Fibroblast of lung (primary cell): ENCODE data around the gene GLO1. TPM values are rescaled to one million over a fixed set of nuclear protein-coding genes. Genes with fewer than 3 reads are reported as not detected.

ENCODE experiments used
- DNase-seq, 2 donors: peaks; one replicate each; pipeline versions ENCODE4 v3.0.0 to v3.0.0-alpha.2; 2010; ENCODE audit warnings: low read depth in 2 of 2
- H2AFZ ChIP-seq: 2 replicates; pipeline ENCODE4 v1.5.1; 2012; ENCODE audit warnings: low read length, control low read depth, inconsistent platforms
- H3K27ac ChIP-seq: 2 replicates; pipeline ENCODE4 v1.5.1; 2011; ENCODE audit warnings: low read length, control low read depth; ENCODE audit not compliant: insufficient read depth
- H3K27me3 ChIP-seq: 2 replicates; pipeline ENCODE4 v1.5.1; 2011; ENCODE audit warnings: mild to moderate bottlenecking, low read length; ENCODE audit not compliant: control insufficient read depth, insufficient read depth
- H3K36me3 ChIP-seq: 2 replicates; pipeline ENCODE4 v1.5.1; 2011; ENCODE audit warnings: low read length; ENCODE audit not compliant: control insufficient read depth, insufficient read depth
- H3K4me1 ChIP-seq: 2 replicates; pipeline ENCODE4 v1.5.1; 2011; ENCODE audit warnings: low read length; ENCODE audit not compliant: control insufficient read depth, insufficient read depth; ENCODE audit errors: extremely low read depth
- H3K4me2 ChIP-seq: 2 replicates; pipeline ENCODE4 v1.5.1; 2011; ENCODE audit warnings: low read length, control low read depth; ENCODE audit not compliant: insufficient read depth; ENCODE audit errors: extremely low read depth
- H3K4me3 ChIP-seq, 4 experiments: fragments of 200-600 bp in 1 of 4; sonication (generic) in 1 of 4; replicated peaks in 1 of 4; 2 replicates each; pipeline ENCODE4 v1.5.1; 2011 to 2016; ENCODE audit warnings: low read length in 4 of 4, low read depth in 3 of 4, mild to moderate bottlenecking in 3 of 4, control low read depth in 2 of 4, inconsistent platforms in 1 of 4, mixed read lengths in 1 of 4; ENCODE audit not compliant: insufficient read depth in 1 of 4; ENCODE audit errors: control extremely low read depth in 1 of 4
- H3K79me2 ChIP-seq: 2 replicates; pipeline ENCODE4 v1.5.1; 2012; ENCODE audit warnings: mild to moderate bottlenecking, low read length, inconsistent platforms; ENCODE audit not compliant: control insufficient read depth, insufficient read depth
- H3K9ac ChIP-seq: 2 replicates; pipeline ENCODE4 v1.5.1; 2011; ENCODE audit warnings: mild to moderate bottlenecking, low read length, control low read depth; ENCODE audit not compliant: insufficient read depth
- H3K9me3 ChIP-seq: 2 replicates; pipeline ENCODE4 v1.5.1; 2012; ENCODE audit warnings: low read depth, low read length; ENCODE audit not compliant: control insufficient read depth, insufficient read depth
- H4K20me1 ChIP-seq: 2 replicates; pipeline ENCODE4 v1.5.1; 2011; ENCODE audit warnings: low read length; ENCODE audit not compliant: control insufficient read depth, insufficient read depth; ENCODE audit errors: extremely low read depth
- EZH2 ChIP-seq: IDR thresholded peaks from 2 replicates; pipeline ENCODE4 v1.5.1; 2012; ENCODE audit warnings: low read length, control low read depth, mild to moderate bottlenecking; ENCODE audit errors: missing control alignments
- polyA plus RNA-seq, 2 donors: library from polyadenylated mRNA; depleted of rRNA in 1 of 2; stranded (reverse) in 1 of 2; unstranded in 1 of 2; fragments of >200 nt; gene quantifications; 2 replicates each; pipeline ENCODE4 v1.2.1, GENCODE V29; 2011 to 2012; ENCODE audit warnings: missing spikeins in 1 of 2
- total RNA-seq: library from RNA; depleted of rRNA; stranded (reverse); fragments of >200 nt; gene quantifications from 2 replicates; pipeline ENCODE4 v1.2.1, GENCODE V29; 2014
- TF ChIP-seq, protein P1 (sequence below), 2 donors: IDR thresholded peaks in 1 of 2; conservative IDR thresholded peaks in 1 of 2; 1 replicate in 1 of 2; 2 replicates in 1 of 2; pipeline ENCODE4 v1.5.1; 2011 to 2012; ENCODE audit warnings: low read length in 2 of 2, control low read depth in 1 of 2, inconsistent platforms in 1 of 2, low read depth in 1 of 2, mild to moderate bottlenecking in 1 of 2

GLO1 gene
- total and polyA plus RNA-seq, 2 donors (not counting 1 experiment from before 2014, with no cell fraction given) = 126 to 143 TPM

DNA sequence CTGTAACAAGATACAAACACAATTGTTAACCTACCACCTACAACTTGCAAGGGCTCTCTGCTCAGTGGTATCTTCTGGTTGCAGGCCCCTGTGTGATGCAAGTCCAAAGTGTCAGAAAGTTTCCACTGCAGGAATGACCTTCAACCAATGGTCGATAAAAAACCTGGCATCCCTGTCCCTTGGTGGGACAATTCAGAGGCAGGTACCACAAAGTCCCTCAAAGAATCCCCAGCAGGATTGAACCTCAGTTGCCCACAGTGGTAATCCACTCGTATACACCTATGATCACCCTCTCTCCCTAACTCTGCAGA is 15.9 kb downstream of the GLO1 start:
- H4K20me1 ChIP-seq = no peaks in the 10 kb centered on the region

DNA sequence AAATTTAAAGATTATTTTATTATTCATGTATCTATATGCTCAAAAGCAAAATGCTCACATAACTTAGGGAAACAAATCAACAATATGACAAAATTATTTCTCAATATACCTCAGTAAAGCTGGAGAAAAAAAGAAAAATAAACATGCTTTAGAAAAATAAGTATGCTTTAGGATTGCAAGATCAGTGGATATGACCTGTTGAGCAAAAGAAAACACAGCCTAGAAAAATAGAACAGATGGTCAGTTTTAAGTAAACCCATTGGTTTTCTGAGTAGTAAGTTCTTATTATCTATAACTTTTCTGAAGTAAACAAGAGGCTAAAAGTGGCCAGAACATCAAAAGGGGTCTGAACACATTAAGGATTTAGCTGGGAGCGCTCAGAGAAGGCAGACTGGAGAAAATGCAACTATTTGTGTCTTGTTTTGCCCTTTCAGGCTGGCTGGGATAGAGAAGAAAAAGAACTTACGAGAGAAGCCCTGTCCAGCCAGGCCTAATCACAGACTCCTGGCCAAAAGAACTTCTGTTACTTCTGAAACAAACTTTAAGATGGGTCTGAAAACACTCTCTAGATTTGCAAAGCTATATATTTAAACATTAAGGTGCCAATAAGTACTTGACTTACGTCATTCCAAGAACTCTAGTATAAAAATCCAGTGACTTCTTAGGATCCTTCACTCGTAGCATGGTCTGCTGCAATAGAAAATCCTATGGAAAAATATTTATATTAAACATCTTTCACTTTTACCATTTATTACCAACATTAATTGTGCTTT is 16.5 kb downstream of the GLO1 start:
- Histone ChIP-seq H3K9me3 (no peaks in the 10 kb centered on the region), H3K4me1 (no peaks in the 10 kb centered on the region), H3K36me3 (peaks cover 2% of the 10 kb centered on the region), H3K79me2 (peaks cover 9% of the 10 kb centered on the region), H3K27ac (no peak overlapping the region), H3K9ac (no peak overlapping the region), H3K27me3 (no peaks in the 10 kb centered on the region), H2AFZ (no peak overlapping the region), H3K4me3 (no peak overlapping the region), H4K20me1 (no peaks in the 10 kb centered on the region), H3K4me2 (no peak overlapping the region)
- peak in 1 of 2 donors; percentile 57 for DNase-seq
- no peak for TF ChIP-seq EZH2
- TF ChIP-seq, protein P1, sequence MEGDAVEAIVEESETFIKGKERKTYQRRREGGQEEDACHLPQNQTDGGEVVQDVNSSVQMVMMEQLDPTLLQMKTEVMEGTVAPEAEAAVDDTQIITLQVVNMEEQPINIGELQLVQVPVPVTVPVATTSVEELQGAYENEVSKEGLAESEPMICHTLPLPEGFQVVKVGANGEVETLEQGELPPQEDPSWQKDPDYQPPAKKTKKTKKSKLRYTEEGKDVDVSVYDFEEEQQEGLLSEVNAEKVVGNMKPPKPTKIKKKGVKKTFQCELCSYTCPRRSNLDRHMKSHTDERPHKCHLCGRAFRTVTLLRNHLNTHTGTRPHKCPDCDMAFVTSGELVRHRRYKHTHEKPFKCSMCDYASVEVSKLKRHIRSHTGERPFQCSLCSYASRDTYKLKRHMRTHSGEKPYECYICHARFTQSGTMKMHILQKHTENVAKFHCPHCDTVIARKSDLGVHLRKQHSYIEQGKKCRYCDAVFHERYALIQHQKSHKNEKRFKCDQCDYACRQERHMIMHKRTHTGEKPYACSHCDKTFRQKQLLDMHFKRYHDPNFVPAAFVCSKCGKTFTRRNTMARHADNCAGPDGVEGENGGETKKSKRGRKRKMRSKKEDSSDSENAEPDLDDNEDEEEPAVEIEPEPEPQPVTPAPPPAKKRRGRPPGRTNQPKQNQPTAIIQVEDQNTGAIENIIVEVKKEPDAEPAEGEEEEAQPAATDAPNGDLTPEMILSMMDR (conservative IDR thresholded peaks at IDR 0.05 in 1 of 2, IDR thresholded peaks at IDR 0.05 in 1 of 2; ENCODE audit: low read depth in 1 of 2, low read length in 2 of 2) = no peak

More for the DNA sequence above, 15.9 kb downstream of the GLO1 start:
- Histone ChIP-seq H3K36me3 (peaks cover 2% of the 10 kb centered on the region), H3K4me3 (no peak overlapping the region), H3K4me1 (no peaks in the 10 kb centered on the region), H3K79me2 (peaks cover 9% of the 10 kb centered on the region), H3K9me3 (no peaks in the 10 kb centered on the region), H2AFZ (no peak overlapping the region), H3K9ac (no peak overlapping the region), H3K4me2 (no peak overlapping the region), H3K27me3 (no peaks in the 10 kb centered on the region), H3K27ac (no peak overlapping the region)
- TF ChIP-seq EZH2 = no peak
- TF ChIP-seq, protein P1 (conservative IDR thresholded peaks at IDR 0.05 in 1 of 2, IDR thresholded peaks at IDR 0.05 in 1 of 2; ENCODE audit: low read depth in 1 of 2, low read length in 2 of 2) = no peak
- DNase-seq = no peak

DNA sequence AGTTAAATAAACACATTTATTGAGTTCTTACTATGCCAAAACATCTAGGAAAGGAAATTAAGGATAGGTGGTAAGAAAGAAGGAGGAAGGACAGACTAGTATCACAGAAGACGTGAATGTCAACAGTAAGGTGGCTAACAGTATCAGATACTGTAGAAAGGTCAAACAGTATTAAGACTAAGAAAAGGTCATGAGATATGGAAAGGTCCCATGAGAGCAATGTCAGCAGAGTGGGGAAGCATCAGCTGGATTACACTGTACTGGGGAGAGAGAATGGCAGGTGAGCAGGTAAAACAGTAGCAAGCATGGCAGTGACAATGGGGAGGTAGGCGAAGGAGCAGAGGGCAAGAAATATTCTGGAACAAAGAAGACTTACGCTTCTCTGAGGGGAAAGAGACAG is 18.0 kb downstream of the GLO1 start:
- H2AFZ ChIP-seq = no peak overlapping the region
- no peak overlapping the region for H3K4me3 ChIP-seq
- no peaks in the 10 kb centered on the region for H3K27me3 ChIP-seq
- H3K4me1 ChIP-seq = no peaks in the 10 kb centered on the region
- TF ChIP-seq, protein P1 (conservative IDR thresholded peaks at IDR 0.05 in 1 of 2, IDR thresholded peaks at IDR 0.05 in 1 of 2; ENCODE audit: low read depth in 1 of 2, low read length in 2 of 2) = no peak
- TF ChIP-seq EZH2 = no peak
- H3K27ac ChIP-seq = no peak overlapping the region
- peaks cover 2% of the 10 kb centered on the region for H3K36me3 ChIP-seq
- no peak for DNase-seq
- H3K4me2 ChIP-seq = no peak overlapping the region
- no peaks in the 10 kb centered on the region for H4K20me1 ChIP-seq
- H3K9me3 ChIP-seq = no peaks in the 10 kb centered on the region
- no peak overlapping the region for H3K9ac ChIP-seq
- peaks cover 8% of the 10 kb centered on the region for H3K79me2 ChIP-seq
